Measurements from ENCODE around the gene BTN3A1. TPM values are rescaled to one million over a fixed set of nuclear protein-coding genes. Genes with fewer than 3 reads are reported as not detected.
A peak's percentile ranks its signal among the peaks of the same experiment; 100 is the strongest.

The BTN3A1 gene
- total and polyA plus RNA-seq, 8 donors, result 3.4 to 76.5 (median 16.4) TPM

DNA sequence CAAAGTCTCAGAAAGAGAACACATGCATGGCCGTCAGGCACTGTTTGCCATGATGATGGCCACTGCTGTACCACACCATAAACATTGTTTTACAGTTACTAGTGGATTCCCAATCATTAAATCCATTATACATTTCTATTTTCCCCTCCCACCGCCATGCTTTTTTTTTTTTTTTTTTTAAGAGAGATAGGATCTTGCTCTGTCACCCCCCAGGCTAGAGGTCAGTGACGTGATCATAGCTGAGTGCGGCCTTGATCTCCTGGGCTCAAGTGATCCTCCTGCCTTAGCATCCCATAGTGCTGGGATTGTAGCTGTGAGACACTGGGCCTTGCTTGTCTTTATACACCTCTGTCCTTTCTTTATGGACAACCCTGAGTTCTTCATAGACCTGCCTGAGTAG is 33.9 kb downstream of the BTN3A1 start:
- intact Hi-C loops (cut with DNase I; ENCODE audit: low total_unique reads), result no loop called here
- peaks cover 0 to 17% (median 6%) of the 10 kb centered on the region in 4 donors for H3K4me1 ChIP-seq
- TF ChIP-seq POLR2AphosphoS5 (IDR thresholded peaks at IDR 0.05), result no peak
- TF ChIP-seq, protein P1, sequence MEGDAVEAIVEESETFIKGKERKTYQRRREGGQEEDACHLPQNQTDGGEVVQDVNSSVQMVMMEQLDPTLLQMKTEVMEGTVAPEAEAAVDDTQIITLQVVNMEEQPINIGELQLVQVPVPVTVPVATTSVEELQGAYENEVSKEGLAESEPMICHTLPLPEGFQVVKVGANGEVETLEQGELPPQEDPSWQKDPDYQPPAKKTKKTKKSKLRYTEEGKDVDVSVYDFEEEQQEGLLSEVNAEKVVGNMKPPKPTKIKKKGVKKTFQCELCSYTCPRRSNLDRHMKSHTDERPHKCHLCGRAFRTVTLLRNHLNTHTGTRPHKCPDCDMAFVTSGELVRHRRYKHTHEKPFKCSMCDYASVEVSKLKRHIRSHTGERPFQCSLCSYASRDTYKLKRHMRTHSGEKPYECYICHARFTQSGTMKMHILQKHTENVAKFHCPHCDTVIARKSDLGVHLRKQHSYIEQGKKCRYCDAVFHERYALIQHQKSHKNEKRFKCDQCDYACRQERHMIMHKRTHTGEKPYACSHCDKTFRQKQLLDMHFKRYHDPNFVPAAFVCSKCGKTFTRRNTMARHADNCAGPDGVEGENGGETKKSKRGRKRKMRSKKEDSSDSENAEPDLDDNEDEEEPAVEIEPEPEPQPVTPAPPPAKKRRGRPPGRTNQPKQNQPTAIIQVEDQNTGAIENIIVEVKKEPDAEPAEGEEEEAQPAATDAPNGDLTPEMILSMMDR (IDR thresholded peaks at IDR 0.05), result no peak
- peaks cover 0 to 22% (median 8%) of the 10 kb centered on the region in 4 donors for H3K36me3 ChIP-seq
- 76 to 98% (median 97%) methylated on average over 4 of the region's 4 CpGs for WGBS, 5 donors
- no peak overlapping the region for H3K27ac ChIP-seq
- H3K27me3 ChIP-seq, result no peaks in the 10 kb centered on the region
- H3K9me3 ChIP-seq, result peaks cover 0 to 13% (median 4%) of the 10 kb centered on the region in 4 donors
- no peak for DNase-seq
- no peak overlapping the region for H3K4me3 ChIP-seq

DNA sequence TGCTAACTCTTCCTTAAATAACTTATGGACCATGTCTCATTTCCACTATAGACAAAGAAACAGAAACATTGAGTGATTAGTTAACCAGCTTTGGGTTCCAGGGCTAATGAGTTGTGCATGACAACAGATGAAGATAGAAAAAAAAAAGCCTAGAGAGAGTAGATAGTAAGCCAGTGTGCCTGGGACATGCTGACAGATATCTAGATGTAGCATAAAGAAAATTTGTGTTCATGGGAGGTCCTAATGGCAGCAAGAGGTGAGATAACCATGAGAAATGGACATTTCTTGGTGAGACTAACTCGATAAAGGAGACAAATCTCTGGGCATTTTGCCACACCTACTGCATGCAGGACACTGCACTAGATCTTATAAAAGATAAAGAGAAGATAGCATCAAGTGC is 35.5 kb downstream of the BTN3A1 start:
- intact Hi-C loops (cut with DNase I; ENCODE audit: low total_unique reads), result no loop called here
- no peak overlapping the region for H3K27ac ChIP-seq

DNA sequence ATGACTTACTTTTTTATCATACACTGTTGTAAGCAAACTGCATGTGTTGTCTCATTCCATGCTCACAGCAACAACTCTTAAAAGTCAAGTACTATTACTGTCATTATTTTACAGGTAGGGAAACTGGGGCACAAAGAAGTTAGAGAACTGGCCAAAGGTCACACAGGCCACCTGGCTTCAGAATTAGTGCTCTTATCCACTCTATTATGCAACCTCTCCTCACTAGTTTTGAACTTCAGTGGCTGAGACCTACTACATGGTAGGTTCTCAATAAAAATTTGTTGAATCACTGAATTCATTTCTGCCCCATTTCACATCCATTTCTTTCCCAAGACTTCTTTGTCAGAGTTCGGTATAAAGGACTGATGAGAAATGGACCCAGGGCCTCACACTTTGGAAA is 35.9 kb downstream of the BTN3A1 start:
- Histone ChIP-seq H3K27me3 (no peaks in the 10 kb centered on the region), H3K4me3 (no peak overlapping the region), H3K27ac (no peak overlapping the region), H3K36me3 (peaks cover 0 to 13% (median 0%) of the 10 kb centered on the region in 4 donors), H3K4me1 (peaks cover 10 to 36% (median 19%) of the 10 kb centered on the region in 4 donors), H3K9me3 (peaks cover 0 to 13% (median 4%) of the 10 kb centered on the region in 4 donors)
- no peak for DNase-seq
- TF ChIP-seq EP300 (IDR thresholded peaks at IDR 0.05), result no peak
- TF ChIP-seq, protein P1 (IDR thresholded peaks at IDR 0.05), result no peak
- no peak for TF ChIP-seq POLR2A (IDR thresholded peaks at IDR 0.05)
- no peak for TF ChIP-seq POLR2AphosphoS5 (IDR thresholded peaks at IDR 0.05)
- 90 to 100% (median 97%) methylated on average over 1 of the region's 1 CpG for WGBS, 5 donors
- intact Hi-C loops (cut with DNase I; ENCODE audit: low total_unique reads), result no loop called here

More for the DNA sequence above, 35.5 kb downstream of the BTN3A1 start:
- H3K36me3 ChIP-seq, result peaks cover 0 to 13% (median 0%) of the 10 kb centered on the region in 4 donors
- WGBS, 5 donors, result 79 to 93% (median 87%) methylated on average over 1 of the region's 1 CpG
- peaks cover 8 to 32% (median 19%) of the 10 kb centered on the region in 4 donors for H3K4me1 ChIP-seq
- peaks cover 0 to 13% (median 4%) of the 10 kb centered on the region in 4 donors for H3K9me3 ChIP-seq
- H3K27me3 ChIP-seq, result no peaks in the 10 kb centered on the region
- TF ChIP-seq POLR2A (IDR thresholded peaks at IDR 0.05) (no peak), EP300 (IDR thresholded peaks at IDR 0.05) (no peak), POLR2AphosphoS5 (IDR thresholded peaks at IDR 0.05) (no peak)
- H3K4me3 ChIP-seq, result no peak overlapping the region
- DNase-seq, result no peak

DNA sequence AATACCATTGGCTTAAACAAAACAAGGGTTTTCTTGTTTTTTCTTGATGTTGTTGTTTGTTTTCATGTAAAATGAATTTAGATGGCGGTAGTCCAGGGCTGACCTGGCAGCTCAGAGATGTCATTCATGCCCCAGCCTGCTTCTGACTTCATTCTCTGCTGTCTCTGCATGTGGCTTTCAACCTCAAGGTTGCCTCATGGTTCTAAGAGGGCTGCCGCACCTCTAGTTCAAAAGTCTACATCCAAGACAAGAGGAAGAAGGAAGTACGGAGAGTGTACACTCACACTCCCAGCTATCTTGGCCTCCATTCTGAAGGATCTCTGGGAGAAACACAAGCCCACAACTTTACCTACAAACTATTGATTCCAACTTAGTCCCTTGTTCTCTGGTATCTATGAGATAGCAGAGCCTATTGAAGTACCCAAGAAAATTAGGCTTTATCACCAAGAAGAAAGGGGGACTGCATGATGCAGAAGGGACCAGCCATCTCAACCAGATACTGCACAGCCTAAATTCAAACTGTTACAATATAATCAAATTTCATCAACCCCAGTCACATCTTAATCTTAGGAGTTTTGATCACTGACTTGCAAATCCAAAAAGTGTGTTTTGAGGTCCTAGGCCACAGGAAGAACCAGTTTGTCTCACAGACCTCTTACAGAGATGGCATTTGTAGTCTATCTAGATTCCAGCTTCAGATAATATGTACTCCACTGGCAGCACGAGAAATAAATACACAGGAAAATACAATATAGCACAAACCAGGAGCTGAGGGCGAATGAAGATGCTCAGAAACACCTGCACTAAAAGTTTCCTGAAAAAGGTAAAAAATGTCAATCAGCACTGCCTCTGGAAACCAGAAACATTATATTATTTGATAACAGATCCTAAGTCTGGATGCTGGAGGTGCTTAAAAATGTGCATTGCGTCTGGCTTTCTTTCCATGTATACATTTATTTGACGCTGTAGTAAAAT is 37.4 kb downstream of the BTN3A1 start:
- peak overlapping the region in 4 of 5 donors; percentile 80 to 94 (median 88) for H3K27ac ChIP-seq
- no peaks in the 10 kb centered on the region for H3K27me3 ChIP-seq
- peak overlapping the region; percentile 50 to 63 (median 52) for H3K4me3 ChIP-seq
- intact Hi-C loops (cut with DNase I; ENCODE audit: low total_unique reads), result no loop called here
- peaks cover 0 to 3% (median under 1%) of the 10 kb centered on the region in 4 donors for H3K9me3 ChIP-seq
- DNase-seq, result no peak
- peaks cover 10 to 36% (median 19%) of the 10 kb centered on the region in 4 donors for H3K4me1 ChIP-seq
- H3K36me3 ChIP-seq, result peaks cover 0 to 11% (median 5%) of the 10 kb centered on the region in 4 donors
- WGBS, 5 donors, result 46 to 55% (median 49%) methylated on average over 7 of the region's 7 CpGs
- TF ChIP-seq POLR2AphosphoS5 (IDR thresholded peaks at IDR 0.05), result no peak
- TF ChIP-seq, protein P1 (IDR thresholded peaks at IDR 0.05), result no peak
- TF ChIP-seq EP300 (IDR thresholded peaks at IDR 0.05), result no peak
- no peak for TF ChIP-seq POLR2A (IDR thresholded peaks at IDR 0.05)

Measured in stomach (tissue), 9 donors.